ENCODE measurements around the gene TREX2.

The TREX2 gene

DNA sequence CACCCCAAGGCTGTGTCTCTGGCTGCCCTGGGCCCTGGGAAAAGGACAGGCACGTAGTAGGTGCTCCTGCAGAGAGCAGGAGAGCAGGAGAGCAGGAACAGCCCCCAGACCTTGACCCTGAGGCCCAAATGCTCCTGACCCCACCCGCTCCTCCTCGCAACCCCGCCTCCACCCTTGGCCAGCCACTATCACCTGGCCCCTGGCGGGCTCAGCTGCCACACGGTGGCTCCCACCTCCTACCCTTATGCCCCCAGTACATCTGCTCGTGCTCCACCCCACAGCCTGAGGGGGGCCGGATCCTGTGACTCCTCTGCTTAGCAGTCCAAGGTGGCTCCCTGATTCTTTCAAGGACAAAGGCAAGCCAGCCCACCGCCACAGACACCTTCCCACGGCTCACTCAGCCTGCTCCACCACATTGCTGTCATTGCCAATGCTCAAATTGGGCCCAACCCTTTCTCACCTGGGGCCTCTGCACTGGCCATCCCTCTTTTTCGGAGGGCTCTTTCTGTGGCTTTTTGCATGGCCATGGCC, 30.0 kb upstream of the TREX2 start:
- DNase-seq (ENCODE audit: low read depth, low spot score), result peak; percentile 75

DNA sequence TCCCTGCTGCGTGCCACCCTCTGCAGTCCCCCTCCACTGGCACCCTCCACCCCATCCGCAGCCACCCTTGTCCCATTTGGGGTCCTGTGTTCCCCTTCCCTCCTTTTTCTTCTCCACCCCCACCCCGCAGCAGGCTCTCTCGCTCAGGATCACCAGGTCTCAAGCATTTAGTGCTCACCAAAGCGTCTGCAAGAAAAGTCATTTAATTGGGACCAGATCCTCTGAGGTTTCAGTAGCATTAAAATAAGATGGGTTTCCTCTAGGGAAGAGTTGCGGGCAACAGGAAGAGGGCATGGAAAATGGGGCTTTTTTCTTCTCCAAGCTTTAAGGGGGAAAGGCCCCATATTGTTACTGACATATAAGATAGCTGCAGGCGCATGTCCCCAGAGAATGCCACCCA, 29.4 kb upstream of the TREX2 start:
- no peak for DNase-seq (ENCODE audit: low read depth, low spot score)

DNA sequence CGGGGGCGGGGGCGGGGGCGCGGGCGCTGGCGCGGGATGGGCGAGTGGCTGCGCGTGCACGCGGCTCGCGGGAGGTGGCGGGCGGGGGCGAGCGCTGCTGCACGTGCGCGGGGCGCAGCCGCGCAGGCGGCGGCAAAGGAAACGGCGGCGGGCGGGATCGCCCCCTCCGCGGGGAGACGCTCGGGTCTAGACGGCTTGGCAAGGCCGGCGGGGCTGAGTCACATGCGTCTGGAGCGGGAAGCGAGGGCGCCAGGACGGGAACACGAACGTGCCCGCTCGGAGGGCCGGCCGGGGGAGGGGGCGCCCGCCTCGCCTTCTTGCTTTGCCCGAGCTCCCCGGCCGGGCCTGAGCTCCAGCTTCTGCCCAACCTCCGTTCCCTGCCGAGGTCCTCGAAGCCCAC, 28.9 kb upstream of the TREX2 start:
- DNase-seq (ENCODE audit: low read depth, low spot score), result peak; percentile 62

DNA sequence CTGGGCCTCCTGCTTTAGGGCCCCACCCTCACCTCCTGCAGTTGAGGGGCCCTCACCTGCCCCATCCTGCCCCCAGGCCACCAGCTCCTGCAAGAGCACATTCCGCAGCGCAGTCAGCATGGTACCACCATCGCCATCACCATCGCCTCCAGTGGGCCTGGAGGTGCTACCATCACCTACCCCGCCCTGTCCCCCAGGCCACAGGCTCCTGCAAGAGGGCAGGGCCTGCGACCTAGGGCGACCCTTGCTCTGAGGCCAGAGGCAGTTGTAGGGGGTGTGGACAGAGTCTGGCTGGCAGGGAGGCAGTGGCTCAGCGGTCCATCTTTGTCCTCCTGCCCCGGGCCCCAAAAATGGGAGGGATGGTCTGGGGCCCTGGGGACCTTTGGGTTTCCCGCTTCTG, 28.4 kb upstream of the TREX2 start:
- DNase-seq (ENCODE audit: low read depth, low spot score), result peak; percentile 30

DNA sequence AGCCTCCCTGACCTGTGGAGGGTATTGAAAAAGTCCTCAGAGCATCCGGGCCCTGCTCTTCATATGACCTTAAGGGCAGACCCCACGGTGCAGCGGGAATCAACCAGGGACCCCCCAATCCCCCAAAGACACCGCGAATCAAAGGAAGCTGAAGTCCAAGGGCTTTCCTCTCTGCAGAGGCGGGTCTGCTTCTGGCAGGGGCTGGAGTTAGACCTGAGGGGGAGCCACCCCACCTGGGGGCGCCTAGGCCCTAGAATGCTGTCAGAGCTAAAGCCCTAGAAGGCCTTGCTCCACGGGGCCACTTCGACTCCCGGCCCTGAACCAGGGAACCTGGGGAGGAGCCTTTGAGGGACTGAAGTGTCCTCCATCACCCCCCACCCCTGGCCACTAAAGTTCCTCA, 27.3 kb upstream of the TREX2 start:
- no peak for DNase-seq (ENCODE audit: low read depth, low spot score)

DNA sequence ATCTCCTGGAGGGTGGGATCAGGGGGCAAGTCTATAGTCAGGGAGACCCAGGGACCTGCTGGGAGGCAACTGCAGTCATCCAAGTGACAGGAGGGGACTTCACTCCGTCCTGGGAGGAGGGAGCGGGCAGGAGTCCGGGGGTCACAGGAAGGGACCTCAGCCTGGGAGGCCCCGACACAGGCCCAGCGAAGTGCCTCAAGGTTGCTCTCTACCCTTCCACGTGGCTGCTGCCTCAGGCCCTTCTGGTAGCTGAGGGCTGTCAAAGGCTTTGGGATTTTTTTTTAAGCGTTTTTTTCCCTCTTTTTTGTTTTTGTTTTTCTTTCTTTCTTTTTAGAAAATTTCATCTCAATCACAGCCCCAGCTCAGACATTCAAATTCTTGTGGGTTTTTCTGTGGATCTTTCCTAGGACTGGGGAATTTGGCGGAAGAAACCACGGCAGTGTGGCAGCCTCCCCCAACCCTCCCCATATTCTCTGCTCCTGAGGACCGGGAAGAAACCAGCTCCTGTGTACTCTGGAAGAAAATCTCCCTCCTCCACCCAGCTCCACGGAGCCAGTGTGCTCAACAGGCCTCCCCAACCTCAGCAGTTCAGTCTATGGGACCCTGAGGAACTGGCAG, 25.9 kb upstream of the TREX2 start:
- no peak for DNase-seq (ENCODE audit: low read depth, low spot score)

DNA sequence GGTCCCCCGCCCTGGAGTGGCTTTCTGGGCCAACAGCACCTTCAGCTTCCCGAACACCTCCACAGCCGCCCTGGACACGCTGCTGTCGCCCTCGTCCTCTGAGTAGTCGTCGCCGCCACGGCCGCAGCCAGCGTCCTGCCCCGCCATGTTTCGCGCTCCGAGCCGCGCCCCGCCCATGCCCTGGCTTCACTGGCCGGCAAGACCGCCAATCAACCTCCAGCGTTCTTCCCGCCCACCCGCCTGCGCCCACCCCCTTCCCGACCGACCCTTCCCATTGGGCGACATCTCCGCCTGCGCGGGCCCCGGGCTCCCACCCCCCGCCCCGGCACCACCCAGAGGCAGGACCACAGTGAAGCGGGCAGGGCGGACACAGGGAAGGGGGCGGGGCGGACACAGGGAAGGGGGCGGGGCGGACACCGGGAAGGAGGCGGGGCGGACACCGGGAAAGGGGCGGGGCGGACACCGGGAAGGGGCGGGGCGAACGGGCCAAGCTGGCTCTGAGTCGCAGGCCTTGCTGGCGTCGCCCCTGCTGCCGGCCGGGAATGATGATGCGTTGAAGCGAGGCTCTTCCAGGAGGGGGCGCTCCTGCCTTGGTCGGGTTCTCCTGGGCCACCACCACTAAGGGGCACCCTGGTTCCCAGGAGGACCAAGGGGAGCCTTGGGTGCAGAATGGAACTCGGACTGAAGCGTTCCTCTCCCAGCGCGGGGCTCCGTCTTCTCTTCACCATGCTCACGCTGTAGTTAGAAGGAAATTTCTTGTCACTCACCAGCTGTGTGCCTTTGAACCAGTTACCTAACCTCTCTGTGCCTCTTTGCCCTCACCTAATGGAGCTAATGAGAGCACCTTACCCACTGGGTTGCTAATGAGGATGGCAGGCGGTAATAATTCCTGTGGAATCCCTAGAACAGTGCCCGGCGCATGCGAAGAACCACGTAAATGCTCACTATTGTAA, 24.8 kb upstream of the TREX2 start, which contains the start of gene HAUS7:
TSS of gene HAUS7 (minus strand) at position 166 of the 953 bp plus-strand sequence. CDS start at position 147, 19 bp downstream.
- peak; percentile 98 for DNase-seq (ENCODE audit: low read depth, low spot score)

DNA sequence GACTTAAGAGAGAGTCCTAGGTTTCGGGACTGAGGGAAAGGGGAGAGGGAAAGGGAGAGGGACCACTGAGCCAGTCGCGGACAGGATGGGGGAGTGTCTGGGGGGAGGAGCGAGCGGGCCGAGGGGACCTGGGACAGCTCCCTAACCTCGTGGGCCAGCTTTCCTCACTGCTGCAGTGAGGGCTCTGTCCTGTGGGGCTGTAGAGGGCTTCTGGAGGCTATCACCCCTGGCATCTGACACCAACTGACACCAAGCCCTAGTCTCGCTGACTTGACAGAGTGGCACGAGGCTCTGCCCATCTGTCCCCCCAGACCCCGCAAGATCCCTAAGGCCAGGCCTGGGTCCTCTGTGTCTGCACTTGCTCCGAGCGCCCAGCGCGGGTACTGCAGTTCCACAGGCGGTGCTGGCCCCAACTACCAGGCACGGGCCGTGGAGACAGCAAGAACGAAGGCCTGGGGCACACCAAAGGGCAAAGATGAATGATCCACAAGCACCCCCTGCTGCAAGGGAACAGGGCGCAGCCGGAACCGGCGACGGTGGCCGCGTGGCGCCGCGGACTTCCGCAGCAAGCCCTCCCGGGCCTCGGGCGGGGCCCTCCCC, 24.1 kb upstream of the TREX2 start:
- peak; percentile 78 for DNase-seq (ENCODE audit: low read depth, low spot score)

DNA sequence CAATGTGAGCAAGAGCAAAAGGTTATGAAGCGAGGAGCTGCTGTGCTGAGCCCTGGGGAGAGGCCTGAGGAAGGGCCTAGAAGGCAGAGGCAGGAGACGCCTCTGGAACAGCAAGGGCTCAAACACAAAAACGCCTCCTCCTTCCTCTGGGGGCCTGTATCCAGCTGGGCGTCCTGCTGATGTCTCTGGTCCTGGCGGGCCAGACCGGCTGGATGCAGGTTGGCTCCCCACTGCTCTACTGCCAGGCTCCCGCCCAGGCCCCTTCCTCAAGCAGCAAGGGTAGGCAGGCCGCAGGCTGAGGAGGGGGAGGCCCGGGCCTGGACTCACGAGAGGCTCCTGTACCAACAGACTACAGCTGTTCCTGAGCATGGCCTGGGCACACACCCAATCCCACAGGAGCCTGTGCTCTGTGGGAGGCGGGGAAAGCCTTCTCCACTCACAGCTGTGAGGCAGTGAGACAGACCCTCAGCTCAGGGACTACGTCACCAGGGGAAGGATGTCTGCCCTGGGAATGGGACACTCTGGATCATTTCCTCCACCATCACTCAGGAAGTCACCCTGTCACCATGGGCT, 22.2 kb upstream of the TREX2 start:
- no peak for DNase-seq (ENCODE audit: low read depth, low spot score)

DNA sequence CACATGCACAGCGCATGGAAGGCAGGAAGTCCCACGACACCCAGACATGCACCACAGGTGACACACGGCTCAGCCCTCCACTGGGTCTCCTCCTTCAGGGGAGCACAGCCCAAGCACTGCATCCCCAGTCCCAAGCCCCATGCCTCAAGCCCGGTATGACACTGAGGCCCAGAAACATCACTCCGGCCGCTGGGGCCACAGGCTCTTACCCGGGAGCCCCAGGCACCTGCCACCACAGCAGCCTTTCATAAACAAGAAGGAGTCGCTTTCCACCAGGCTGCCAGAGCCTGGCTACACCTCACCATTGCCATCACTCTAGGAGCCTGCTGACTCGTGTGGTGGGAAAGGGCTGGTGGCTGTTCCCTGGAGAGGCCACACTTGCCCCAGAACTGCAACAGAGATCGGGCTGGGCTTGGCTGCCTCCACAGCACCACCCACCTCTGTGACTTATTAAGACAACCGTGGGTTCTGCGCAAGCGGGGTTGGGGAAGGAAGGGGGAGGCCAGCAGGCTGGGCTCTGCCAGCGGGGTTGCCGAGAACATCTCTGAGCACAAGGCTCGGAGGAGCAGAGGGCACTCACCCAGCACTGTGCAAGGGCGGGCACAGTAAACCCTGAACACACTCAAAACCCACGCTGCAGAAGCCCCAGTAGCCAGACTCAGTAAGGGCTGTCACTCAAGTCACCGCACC, 20.0 kb upstream of the TREX2 start:
- DNase-seq (ENCODE audit: low read depth, low spot score), result no peak

DNA sequence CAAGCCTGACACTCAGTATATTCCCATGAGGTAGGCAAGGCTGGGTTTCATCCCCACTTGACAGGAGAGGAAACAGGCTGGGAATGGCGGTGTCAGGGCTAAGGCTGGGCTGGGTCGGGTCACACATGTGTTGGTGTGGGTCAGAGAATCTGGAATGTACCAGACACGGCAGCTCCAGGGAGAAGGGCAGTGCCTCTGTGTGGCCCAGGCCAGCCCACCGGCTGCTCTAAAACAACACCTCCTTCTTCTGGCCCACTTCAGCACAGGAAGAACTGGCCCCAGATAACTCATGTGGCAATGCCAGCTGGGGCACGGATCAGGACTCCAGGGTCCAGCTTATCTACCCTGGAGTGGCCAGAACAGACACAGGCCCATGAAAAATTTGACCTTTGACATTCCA, 18.3 kb upstream of the TREX2 start:
- DNase-seq (ENCODE audit: low read depth, low spot score), result no peak

DNA sequence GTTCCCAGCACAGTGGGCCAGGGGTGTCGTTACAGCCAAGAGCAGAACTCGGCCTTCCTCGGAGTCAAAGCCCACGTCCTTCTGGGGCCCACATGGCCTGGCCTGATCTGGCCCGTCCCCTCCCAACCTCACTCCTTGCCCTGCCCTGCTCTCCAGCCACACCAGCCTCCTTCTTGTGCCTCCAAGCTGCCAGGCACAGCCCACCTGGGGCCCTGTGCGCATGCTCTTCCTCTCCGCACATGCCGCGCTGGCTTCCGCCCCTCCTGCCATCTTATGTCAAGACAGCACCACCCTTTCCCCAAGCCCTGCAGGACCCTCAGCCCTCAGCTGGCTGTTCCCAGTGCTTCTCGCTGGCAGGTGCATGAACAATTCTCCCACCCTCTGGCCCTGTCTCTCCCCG, 17.7 kb upstream of the TREX2 start:
- no peak for DNase-seq (ENCODE audit: low read depth, low spot score)

DNA sequence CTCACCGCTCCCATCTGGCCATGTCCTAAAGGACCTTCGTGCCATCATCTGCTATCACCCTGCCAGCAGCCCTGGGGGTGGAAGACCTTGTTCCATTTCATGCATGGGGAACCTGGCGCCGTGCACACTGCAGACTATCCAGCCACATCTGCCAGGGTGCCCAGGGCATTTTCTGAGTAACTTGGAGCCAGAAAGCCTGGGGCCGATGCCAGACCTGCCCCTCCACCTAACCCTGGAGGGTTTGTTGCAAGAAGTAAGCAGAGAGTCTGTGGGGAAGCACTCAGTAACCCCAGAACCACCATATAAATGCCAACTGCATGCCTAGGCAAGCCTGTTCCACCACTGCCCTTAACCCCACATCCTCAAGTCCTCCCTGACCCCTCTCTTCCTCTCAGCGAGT, 17.2 kb upstream of the TREX2 start:
- DNase-seq (ENCODE audit: low read depth, low spot score), result no peak

DNA sequence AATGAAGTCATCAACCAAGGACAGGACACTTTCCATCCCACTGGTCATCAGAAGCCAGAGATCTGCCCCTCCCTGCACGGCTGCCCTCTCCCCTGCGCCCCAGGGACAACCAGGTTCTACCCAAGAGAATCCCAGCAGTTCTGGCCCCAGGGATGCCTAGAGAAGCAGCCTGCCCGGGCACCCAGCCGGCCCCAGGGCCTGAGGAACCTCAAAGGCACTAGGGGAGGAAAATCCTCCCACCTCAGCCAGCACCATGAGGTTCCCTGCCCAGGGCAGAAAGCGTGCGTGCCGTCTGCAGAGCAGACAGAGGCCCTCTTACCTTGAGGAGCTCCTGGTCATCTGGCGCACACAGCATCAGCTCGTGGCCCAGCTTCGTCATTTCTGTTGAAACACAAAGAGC, 16.4 kb upstream of the TREX2 start:
- no peak for DNase-seq (ENCODE audit: low read depth, low spot score)

DNA sequence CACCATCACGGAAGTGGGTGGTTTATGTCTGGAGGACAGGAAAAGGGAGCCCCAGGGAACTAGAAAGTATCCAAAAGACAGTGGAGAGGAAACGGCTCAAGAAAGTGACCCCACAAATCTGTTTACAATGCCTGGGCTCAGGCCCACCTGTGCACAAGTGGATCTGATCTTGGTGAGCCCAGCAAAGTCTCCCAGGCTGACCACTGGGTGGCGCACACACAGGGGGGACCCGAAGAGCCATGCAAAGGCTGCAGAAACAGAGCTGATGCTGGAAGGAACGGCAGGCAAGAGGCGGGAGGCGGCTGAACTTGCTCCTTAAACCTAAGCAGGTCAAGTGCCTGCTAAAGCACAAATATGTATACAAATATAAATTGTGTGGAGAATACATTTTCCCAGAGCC, 15.0 kb upstream of the TREX2 start:
- DNase-seq (ENCODE audit: low read depth, low spot score), result peak; percentile 78

DNA sequence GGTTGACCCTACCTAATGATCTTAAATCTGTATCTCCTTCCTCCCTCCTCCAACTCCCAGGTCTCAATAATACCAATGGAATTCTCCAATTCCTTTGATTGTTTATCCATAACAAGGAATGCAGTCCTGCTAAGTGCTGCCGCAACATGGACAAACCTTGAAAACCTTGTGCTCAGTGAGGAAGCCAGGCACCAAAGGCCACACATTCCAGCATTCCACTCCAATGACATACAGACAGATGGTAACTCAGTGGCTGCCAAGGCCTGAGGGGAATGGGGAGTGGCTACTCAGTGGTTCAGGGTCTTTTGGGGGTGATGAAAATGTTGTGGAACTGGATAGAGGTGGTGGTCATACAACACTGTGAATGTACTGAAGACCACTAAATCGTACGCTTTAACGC, 14.1 kb upstream of the TREX2 start:
- peak; percentile 83 for DNase-seq (ENCODE audit: low read depth, low spot score)

DNA sequence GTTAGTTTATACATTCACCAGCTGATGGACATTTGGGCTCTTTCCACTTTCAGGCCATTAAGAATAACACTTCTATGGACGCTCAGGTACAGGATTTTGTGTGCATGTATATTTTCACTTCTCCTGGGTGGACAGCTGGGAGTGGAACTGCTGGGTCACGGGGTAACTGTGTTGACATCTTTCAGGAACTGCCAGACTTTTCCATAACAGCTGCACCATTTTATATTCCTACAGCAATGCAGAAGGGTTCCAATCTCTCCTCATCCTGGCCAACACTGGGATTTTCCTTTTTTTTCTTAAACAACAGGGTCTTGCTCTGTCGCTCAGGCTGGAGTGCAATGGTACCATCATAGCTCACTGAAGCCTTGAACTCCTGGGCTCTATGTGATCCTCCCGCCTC, 12.6 kb upstream of the TREX2 start:
- no peak for DNase-seq (ENCODE audit: low read depth, low spot score)

DNA sequence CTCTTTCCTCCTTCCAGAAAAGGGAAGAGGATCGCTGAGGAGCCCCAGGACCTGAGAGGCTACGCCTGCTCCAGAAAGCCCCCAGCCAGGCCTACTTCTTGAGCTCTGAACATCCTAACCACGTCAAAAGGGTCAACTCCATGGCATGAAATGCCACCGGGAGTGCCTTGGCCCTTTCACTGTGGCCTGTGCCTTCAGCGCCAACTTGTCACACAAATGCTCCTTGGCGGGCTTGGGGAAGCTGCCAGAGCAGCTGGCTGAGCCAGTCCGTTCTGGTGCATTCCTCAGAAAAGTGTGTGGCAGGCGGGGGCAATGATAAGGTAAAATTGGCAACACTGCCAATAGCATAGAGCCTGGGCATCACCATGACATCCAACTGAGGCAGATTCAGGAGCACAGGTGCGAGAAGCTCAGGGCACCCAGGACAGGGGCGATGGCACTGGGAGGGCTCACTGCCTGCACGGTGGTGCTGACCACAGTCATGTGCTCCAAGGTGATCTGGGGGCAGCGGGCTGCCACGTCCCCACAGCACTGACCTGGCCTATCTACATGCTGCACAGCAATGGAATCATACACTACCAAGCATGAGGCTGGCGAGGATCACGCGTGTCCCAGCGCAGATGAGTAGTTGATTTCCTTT, 12.1 kb upstream of the TREX2 start:
- no peak for DNase-seq (ENCODE audit: low read depth, low spot score)

DNA sequence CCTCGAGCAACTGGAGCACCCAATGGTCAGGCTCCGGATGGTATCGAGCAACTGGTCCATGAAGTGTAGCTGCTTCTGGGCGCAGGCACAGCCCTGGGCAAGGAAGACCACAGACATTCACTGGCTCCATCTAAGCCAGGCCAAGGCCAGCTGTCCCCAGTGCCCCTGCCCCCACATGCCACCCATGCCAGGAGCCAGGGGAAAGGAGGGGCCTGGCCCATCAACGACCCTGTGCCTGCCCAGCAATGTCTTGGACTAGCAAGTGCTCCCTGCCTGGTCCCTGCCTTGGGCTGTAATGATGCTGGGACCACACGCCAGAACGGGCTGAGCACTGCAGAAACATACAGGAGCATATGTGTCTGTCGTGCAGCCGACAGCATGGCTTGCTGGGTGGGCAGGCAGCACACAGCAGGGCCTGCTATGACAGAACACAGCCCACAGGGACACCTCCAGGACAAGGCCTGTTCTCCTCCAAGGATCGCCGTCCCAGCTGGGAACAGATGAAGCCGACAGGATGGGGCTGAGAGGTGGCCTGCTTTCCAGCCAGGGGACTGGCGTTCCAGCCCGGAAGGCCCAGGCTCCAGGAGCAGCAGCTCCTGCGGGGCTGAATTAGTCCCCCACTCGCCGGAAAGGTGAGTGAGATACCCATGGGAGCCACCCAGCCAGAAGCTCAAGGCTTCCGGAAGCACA, 11.4 kb upstream of the TREX2 start:
- DNase-seq (ENCODE audit: low read depth, low spot score), result no peak

DNA sequence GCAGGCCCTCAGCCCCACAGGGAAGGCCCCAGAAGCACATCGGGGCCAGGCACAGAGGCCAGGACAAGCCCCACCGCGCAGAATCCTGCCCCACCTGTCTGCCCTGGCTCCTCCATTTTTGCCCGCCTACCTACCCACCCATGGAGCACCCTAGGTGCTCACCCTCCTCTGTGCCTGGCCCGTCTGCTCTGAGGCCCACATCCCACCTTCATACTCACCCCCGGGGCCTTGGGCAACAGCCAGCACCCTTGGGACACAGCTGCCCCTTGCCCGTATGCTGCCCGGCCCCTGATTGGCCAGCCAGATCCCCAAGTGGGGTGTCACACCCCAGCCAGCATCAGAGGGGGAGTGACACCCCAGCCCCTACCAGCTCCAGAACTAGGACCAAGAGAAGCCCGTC, 10.8 kb upstream of the TREX2 start:
- DNase-seq (ENCODE audit: low read depth, low spot score), result no peak

All from ELF-1 (cell line).